Psoas muscle (tissue), 8 donors: ENCODE results near the gene DHDDS. TPM values are rescaled to one million over a fixed set of nuclear protein-coding genes. Genes with fewer than 3 reads are reported as not detected.

ENCODE experiments used
- ATAC-seq, 4 donors: fragments of 200-7000 bp; cut with Tn5 transposase; one replicate each; pipeline ENCODE4 v1.9.1; 2020; ENCODE audit warnings: moderate library complexity in 3 of 4, mild to moderate bottlenecking in 2 of 4
- DNase-seq, 2 donors: peaks; one replicate each; pipeline ENCODE4 v3.0.0-alpha.2; 2020
- H3K27ac ChIP-seq: fragments of 200-600 bp; one replicate; pipeline ENCODE4 v1.8.0; 2022
- H3K27me3 ChIP-seq, 3 donors: fragments of 200-600 bp in 1 of 3; one replicate each; pipeline versions ENCODE4 v1.6.1 to v1.8.0; 2013 to 2022; ENCODE audit warnings: low read length in 2 of 3, mild to moderate bottlenecking in 2 of 3, moderate library complexity in 1 of 3; ENCODE audit not compliant: insufficient read depth in 3 of 3
- H3K36me3 ChIP-seq, 2 donors: fragments of 200-600 bp in 1 of 2; one replicate each; pipeline versions ENCODE4 v1.6.1 to v1.8.0; 2013 to 2022; ENCODE audit warnings: low read depth in 1 of 2, mild to moderate bottlenecking in 1 of 2, moderate library complexity in 1 of 2; ENCODE audit not compliant: insufficient read depth in 1 of 2
- H3K4me1 ChIP-seq: fragments of 200-600 bp; one replicate; pipeline ENCODE4 v1.8.0; 2022
- H3K4me3 ChIP-seq: fragments of 200-600 bp; one replicate; pipeline ENCODE4 v1.8.0; 2022; ENCODE audit warnings: mild to moderate bottlenecking
- H3K9me3 ChIP-seq: fragments of 200-600 bp; one replicate; pipeline ENCODE4 v1.8.0; 2022
- WGBS, 3 donors: extraction: QIAGEN DNeasy Blood & Tissue Kit; methylation state at CpG; one replicate each; pipeline versions ENCODE4 v1.1.6 to v1.1.7; 2013; 5-methylcytosine and 5-hydroxymethylcytosine counted together
- intact Hi-C, 2 donors: fragments of 100-400 bp; cut with DNase I; formaldehyde crosslinking; loops; one replicate each; pipeline versions ENCODE4 v1.11.0 to v1.14.2; 2022
- polyA plus RNA-seq, 3 donors: library from polyadenylated mRNA; stranded (reverse); fragments of 200-250 nt; gene quantifications; one replicate each; pipeline ENCODE4 v1.2.3, GENCODE V29; 2013
- total RNA-seq, 4 donors: library from RNA; stranded (reverse); fragmentation: NEBNext Ultra II Directional in 2 of 4; extraction: Animal tissue kit (Norgen Biotek cat#: 25700) in 2 of 4; gene quantifications; one replicate each; pipeline versions ENCODE4 v1.2.1 to v1.2.4, GENCODE V29; 2021 to 2023
- TF ChIP-seq, protein P1 (sequence below): fragments of 200-600 bp; IDR thresholded peaks from one replicate; pipeline ENCODE4 v1.8.0; 2022; ENCODE audit warnings: antibody characterized with exemption
- donor health status: healthy with polysubstance abuse.
- donor health status: DM: no; HTN: no; CAD: no; lungs with moderate emphysema.
- donor health status: Bipolar disorder and iron deficiency.
- donor health status: healthy.
- donor health status: DM: yes; HTN: yes; CAD: no.
- donor health status: DM: no; HTN: no; CAD: no.
- donor health status: DM: no; HTN: no; CAD: no.
- donor health status: DM: yes; HTN: yes; CAD: no.

The DHDDS gene
- total and polyA plus RNA-seq, 7 donors, result 14.1 to 40.6 (median 23.3) TPM

DNA sequence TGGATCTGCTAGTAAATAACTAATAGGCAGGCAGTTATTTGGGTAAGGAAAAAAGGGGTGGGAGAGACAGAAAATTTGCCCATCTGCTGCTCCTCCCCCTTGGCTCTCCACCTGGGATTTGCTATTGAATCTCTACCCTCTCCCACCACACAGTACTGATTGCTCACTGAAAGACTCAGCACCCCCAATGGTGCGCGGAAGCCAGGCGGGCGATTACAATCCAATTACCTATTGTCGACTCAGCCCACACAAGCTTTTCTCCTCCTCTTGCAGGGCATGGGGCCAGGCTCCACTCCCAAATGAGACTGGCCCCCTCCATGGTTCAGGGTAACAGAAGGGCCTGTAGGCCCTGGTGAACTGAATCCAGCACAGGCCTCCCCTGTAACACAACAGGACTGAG, 37.4 kb downstream of the DHDDS start:
- Histone ChIP-seq H3K4me1 (peaks cover 26% of the 10 kb centered on the region), H3K4me3 (no peak overlapping the region), H3K27ac (no peak overlapping the region), H3K27me3 (no peaks in the 10 kb centered on the region), H3K36me3 (peaks cover 0 to 59% of the 10 kb centered on the region in 2 donors), H3K9me3 (no peaks in the 10 kb centered on the region)
- WGBS, 3 donors, result 84 to 88% (median 86%) methylated on average over 5 of the region's 5 CpGs
- DNase-seq, result no peak
- no peak for ATAC-seq
- intact Hi-C loops, result no loop called here
- TF ChIP-seq, protein P1, sequence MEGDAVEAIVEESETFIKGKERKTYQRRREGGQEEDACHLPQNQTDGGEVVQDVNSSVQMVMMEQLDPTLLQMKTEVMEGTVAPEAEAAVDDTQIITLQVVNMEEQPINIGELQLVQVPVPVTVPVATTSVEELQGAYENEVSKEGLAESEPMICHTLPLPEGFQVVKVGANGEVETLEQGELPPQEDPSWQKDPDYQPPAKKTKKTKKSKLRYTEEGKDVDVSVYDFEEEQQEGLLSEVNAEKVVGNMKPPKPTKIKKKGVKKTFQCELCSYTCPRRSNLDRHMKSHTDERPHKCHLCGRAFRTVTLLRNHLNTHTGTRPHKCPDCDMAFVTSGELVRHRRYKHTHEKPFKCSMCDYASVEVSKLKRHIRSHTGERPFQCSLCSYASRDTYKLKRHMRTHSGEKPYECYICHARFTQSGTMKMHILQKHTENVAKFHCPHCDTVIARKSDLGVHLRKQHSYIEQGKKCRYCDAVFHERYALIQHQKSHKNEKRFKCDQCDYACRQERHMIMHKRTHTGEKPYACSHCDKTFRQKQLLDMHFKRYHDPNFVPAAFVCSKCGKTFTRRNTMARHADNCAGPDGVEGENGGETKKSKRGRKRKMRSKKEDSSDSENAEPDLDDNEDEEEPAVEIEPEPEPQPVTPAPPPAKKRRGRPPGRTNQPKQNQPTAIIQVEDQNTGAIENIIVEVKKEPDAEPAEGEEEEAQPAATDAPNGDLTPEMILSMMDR, result no peak

DNA sequence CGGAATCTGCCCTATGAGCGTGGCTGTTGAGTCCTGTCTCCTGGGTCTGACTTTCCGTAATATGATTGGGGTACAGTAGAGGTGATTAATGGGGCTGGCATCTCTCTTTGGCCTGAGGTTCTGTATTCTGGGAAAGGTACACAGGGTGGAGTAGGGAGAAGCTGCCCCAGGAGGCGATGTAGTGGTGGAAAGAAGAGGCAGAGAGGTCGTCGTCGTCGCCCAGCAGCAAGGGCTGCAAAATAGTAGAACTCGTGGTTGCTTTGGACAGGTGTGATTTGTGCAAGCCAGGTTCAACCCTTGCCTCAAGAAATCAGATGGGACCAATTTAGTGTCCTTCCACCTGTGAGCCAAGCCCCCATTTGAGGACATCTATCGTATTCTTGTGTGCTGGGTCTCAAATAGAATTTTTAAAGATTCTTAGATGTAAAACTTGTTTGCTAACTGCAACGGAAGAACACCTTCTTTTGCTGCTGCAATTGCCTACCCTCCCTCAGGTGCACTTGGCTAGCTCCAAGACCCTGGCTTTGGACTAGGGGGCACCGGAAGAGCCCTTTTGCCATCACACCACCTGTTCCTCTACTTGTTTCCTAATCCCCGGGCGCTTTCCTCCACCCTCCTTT, 38.9 kb downstream of the DHDDS start:
- Histone ChIP-seq H3K36me3 (peaks cover 0 to 53% of the 10 kb centered on the region in 2 donors), H3K9me3 (no peaks in the 10 kb centered on the region), H3K4me3 (peak overlapping the region; percentile 97), H3K4me1 (peaks cover 26% of the 10 kb centered on the region), H3K27ac (peak overlapping the region; percentile 99), H3K27me3 (no peaks in the 10 kb centered on the region)
- no peak for ATAC-seq
- intact Hi-C loops, result loop anchor here in 1 of 2 donors (5.0 kb wide), 1 partner anchor 39 kb away; the partner anchor contains the start of gene DHDDS
- 21 to 30% (median 28%) methylated on average over 14 of the region's 14 CpGs for WGBS, 3 donors
- TF ChIP-seq, protein P1, result no peak
- DNase-seq, result no peak

DNA sequence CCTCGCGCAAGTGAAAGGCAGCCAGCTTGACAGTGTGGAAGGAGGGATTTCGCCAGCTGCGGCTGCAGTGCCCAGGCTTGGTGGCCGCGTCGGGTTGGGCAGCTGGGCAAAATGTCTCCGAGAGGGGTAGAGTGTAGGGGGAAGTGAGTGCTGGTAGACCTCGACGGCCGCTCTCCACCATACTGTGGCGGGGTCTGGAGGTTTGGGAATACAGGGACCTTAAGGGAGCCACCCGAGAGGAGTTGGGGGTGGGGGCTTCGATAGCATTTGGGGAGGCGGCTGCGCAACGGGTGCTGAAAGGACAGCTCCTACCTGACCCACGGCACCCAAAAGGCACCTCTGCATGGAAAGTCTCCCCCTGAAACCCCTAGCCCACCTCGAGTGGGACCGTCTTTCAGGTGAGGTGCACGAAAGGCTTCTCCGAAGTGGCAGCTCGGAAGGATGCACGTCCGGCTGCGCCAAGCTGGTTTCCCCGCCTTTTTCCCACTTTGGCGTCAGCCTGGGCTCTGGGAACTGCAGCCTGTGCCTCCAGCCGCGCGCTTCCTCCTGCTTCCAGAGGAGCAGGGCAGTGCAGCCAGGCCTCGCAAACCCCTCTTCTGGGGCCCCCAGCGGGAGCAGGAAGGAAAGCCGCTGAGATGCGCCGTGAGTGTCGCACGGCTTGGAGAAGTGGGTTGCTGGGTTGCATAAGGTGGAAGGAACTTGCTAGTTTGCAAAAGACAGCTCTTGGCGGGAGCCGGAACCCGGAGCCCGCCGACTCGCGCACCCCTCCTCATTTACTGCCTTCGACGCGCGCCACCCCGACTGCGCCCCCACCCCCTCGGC, 39.6 kb downstream of the DHDDS start:
- WGBS, 3 donors, result 1% methylated on average over 51 to 52 of the region's 52 CpGs
- Histone ChIP-seq H3K36me3 (peaks cover 0 to 53% of the 10 kb centered on the region in 2 donors), H3K4me3 (peak overlapping the region; percentile 97), H3K27ac (peak overlapping the region; percentile 99), H3K9me3 (no peaks in the 10 kb centered on the region), H3K27me3 (no peaks in the 10 kb centered on the region), H3K4me1 (peaks cover 26% of the 10 kb centered on the region)
- intact Hi-C loops, result loop anchor here (2.0 to 5.0 kb wide), 2 partner anchors 39 kb away; partner anchors contain the start of gene DHDDS (in 2 of the 2)
- peak; percentile 12 to 39 (median 26) for ATAC-seq
- DNase-seq, result peak; percentile 71 to 83
- TF ChIP-seq, protein P1, result no peak

DNA sequence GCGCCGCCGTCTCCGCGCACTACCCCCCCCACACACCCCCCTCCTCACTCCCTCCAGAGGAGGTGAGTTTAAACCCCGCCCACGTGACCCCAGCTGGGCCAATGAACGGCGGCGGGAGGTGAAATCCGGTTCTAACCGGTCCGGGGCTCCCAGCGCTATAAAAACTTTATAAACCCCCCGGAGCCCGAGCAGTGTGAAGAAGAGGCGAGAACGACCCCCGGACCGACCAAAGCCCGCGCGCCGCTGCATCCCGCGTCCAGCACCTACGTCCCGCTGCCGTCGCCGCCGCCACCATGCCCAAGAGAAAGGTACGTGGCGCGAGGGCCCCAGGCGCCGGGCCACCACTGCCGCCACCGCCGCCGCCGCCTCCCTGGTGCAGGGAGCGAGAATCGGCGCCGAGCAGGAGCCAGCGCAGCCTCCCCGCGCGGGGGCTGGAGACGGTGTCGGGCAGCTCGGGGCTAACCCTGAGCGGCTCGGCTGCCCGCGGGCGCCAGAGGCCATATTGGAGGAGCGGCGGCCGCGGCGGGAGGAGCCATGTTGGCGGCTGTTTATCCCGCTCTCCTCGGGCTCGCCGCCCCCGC, 40.3 kb downstream of the DHDDS start, which contains the start of gene HMGN2:
HMGN2 (plus strand) TSS at position 121 of the 581 bp plus-strand sequence; CDS start at position 294, 173 bp downstream.
- TF ChIP-seq, protein P1, result no peak
- intact Hi-C loops, result loop anchor here (2.0 to 5.0 kb wide), 2 partner anchors 40 kb away; partner anchors contain the start of gene DHDDS (in 2 of the 2)
- Histone ChIP-seq H3K4me3 (peak within 1 kb of the TSS; percentile 97), H3K27me3 (no peaks in the 10 kb centered on the region), H3K36me3 (peaks cover 0 to 53% of the 10 kb centered on the region in 2 donors), H3K4me1 (peaks cover 26% of the 10 kb centered on the region), H3K9me3 (no peaks in the 10 kb centered on the region), H3K27ac (peak within 1 kb of the TSS; percentile 99)
- 0% methylated on average over 38 to 69 of the region's 69 CpGs for WGBS, 3 donors
- ATAC-seq (peak; percentile 73 to 84 (median 78)), DNase-seq (peak; percentile 88 to 93)
